Stomach smooth muscle (tissue), 2 donors: Measurements from ENCODE around the gene PTPRS.

Experiments
- H3K27ac ChIP-seq: one replicate; pipeline ENCODE4 v1.7.0; 2013; ENCODE audit warnings: mild to moderate bottlenecking, low read length, inconsistent platforms
- H3K27me3 ChIP-seq, 2 donors: one replicate each; pipeline ENCODE4 v1.7.0; 2013; ENCODE audit warnings: low read length in 2 of 2; ENCODE audit not compliant: insufficient read depth in 2 of 2, control insufficient read depth in 1 of 2
- H3K36me3 ChIP-seq, 2 donors: one replicate each; pipeline ENCODE4 v1.7.0; 2013; ENCODE audit warnings: low read length in 2 of 2; ENCODE audit not compliant: control insufficient read depth in 2 of 2, insufficient read depth in 2 of 2
- H3K4me1 ChIP-seq: one replicate; pipeline ENCODE4 v1.7.0; 2013; ENCODE audit warnings: low read length; ENCODE audit not compliant: control insufficient read depth, insufficient read depth
- H3K4me3 ChIP-seq, 2 donors: one replicate each; pipeline ENCODE4 v1.7.0; 2013; ENCODE audit warnings: low read length in 2 of 2
- H3K9ac ChIP-seq, 2 donors: one replicate each; pipeline ENCODE4 v1.7.0; 2013; ENCODE audit warnings: low read length in 2 of 2, mild to moderate bottlenecking in 1 of 2
- H3K9me3 ChIP-seq, 2 donors: one replicate each; pipeline ENCODE4 v1.7.0; 2013; ENCODE audit warnings: low read length in 2 of 2; ENCODE audit not compliant: control insufficient read depth in 2 of 2
- donor health status: healthy.
- donor health status: Pancreatic carcinoma.

PTPRS gene

DNA sequence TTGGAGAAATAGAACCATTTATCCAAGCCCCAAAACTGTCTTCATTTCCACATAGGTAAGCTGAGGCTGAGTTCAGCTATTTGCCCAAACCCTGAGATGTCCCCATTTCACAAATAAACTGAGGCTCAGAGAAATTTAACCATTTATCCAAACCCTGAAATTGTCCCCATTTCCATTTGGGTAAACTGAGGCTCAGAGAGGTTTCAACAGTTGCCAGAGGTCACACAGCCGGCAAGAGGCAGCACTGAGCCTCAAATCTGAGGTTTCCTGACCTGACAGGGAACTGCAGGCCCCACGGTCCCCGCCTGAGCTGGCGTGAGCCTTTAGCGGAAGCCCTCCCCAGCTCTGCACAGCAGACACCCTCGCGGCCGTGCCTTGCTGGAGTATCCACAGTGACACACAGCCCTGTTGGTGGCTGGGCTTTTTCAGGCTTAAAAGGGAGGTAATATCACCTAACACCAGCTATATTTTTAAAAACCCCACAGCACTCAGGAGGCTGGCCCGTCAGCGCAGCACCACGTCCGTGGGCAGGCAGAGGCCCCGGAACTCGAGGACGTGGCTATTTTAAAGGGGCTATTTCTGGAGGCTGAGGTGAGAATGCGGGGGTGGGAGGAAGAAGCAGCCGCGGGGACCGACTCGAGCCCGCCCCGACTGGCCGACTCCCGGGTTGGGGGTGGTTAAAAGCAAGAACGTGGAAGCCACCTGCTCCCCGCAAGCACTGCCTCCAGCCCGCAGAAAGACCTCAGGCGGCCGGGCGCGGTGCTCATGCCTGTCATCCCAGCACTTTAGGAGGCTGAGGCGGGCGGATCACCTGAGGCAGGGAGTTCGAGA is 18.5 kb downstream of the PTPRS start:
- H3K9me3 ChIP-seq, result peaks cover 4 to 9% of the 10 kb centered on the region in 2 donors
- H3K27ac ChIP-seq, result no peak overlapping the region
- peaks cover 5% of the 10 kb centered on the region for H3K4me1 ChIP-seq
- no peaks in the 10 kb centered on the region for H3K36me3 ChIP-seq
- H3K27me3 ChIP-seq, result peaks cover 8 to 10% of the 10 kb centered on the region in 2 donors
- H3K9ac ChIP-seq, result no peak overlapping the region
- no peak overlapping the region for H3K4me3 ChIP-seq

DNA sequence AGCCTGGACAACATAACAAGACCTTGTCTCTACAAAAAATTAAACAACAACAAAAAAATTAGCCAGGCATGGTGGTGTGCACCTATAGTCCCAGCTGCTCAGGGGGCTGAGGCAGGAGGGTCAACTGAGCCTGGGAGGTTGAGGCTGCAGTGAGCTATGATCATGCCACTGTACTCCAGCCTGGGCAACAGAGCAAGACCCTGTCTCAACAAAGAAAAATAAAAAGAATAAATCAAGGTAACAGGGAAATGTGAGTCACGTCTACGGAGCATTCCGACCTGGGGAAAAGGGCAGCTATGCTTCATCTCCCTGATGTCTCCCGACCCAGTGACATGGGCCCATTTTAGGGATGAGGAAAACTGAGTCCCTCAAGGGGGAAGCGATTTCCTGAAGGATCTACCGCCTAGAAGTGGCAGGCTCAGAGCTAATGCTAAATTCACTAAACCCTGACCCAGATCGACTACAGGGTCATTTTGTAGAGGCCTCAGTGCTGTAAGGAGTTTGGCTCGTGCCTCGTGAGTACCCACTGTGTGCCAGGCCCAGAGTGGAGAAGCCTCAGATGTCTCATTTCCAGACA is 19.5 kb downstream of the PTPRS start:
- H3K4me1 ChIP-seq, result peaks cover 5% of the 10 kb centered on the region
- peaks cover 4 to 9% of the 10 kb centered on the region in 2 donors for H3K9me3 ChIP-seq
- H3K36me3 ChIP-seq, result no peaks in the 10 kb centered on the region
- H3K4me3 ChIP-seq, result no peak overlapping the region
- peaks cover 8 to 10% of the 10 kb centered on the region in 2 donors for H3K27me3 ChIP-seq
- no peak overlapping the region for H3K9ac ChIP-seq
- H3K27ac ChIP-seq, result no peak overlapping the region

DNA sequence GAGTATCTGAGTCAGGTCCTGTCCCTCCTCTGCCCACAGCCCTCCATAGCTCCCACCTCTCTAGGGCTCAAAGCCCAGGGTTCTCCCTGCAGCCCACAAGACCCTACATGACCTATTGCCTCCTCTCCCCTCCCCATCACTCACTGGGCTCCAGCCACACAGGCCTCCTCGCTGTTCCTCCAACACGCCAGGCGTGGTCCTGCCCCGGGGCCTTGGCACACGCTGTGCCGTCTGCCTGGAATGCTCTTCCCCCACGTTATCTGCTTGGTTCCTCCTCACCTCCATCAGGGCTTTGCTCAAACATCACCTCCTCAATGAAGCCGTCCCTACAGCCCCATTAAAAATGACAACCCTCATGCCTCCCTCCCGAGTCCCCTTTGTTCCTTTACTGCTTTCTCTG is 21.1 kb downstream of the PTPRS start:
- H3K36me3 ChIP-seq, result no peaks in the 10 kb centered on the region
- no peak overlapping the region for H3K9ac ChIP-seq
- peaks cover 8 to 10% of the 10 kb centered on the region in 2 donors for H3K27me3 ChIP-seq
- peaks cover 0 to 3% of the 10 kb centered on the region in 2 donors for H3K9me3 ChIP-seq
- no peak overlapping the region for H3K27ac ChIP-seq
- H3K4me3 ChIP-seq, result no peak overlapping the region
- H3K4me1 ChIP-seq, result peaks cover 5% of the 10 kb centered on the region

DNA sequence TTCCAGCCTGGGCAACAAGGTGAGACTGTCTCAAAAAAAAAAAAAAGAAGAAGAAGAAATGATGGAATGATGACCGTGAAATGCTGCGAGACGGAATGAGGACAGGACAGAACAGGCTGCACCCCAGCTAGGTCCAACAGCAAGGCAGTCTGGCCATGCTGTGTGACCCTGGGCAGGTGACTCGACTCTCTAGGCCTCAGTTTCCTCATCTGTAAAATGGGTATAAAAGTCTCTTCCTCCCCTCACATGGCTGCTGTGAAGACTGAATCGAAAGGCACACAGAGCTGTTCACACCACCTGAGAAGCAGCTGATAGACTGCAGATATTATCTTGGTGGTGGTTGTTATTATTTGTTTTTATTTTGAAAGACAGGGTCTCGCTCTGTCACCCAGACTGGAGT is 22.3 kb downstream of the PTPRS start:
- no peaks in the 10 kb centered on the region for H3K9me3 ChIP-seq
- H3K4me3 ChIP-seq, result no peak overlapping the region
- peaks cover 5% of the 10 kb centered on the region for H3K4me1 ChIP-seq
- no peak overlapping the region for H3K9ac ChIP-seq
- H3K36me3 ChIP-seq, result no peaks in the 10 kb centered on the region
- no peak overlapping the region for H3K27ac ChIP-seq
- peaks cover 8 to 10% of the 10 kb centered on the region in 2 donors for H3K27me3 ChIP-seq

- no peaks in the 10 kb centered on the region for H3K9me3 ChIP-seq
- H3K36me3 ChIP-seq, result no peaks in the 10 kb centered on the region
These were observed 23.3 kb downstream of the PTPRS start for GRCh38 chr19:5317321-5317720.

GRCh38 chr19:5316138-5316537 is 24.5 kb downstream of the PTPRS start:
- H3K27me3 ChIP-seq, result peaks cover 0 to under 1% of the 10 kb centered on the region in 2 donors
- H3K36me3 ChIP-seq, result no peaks in the 10 kb centered on the region
- H3K9me3 ChIP-seq, result no peaks in the 10 kb centered on the region
- no peaks in the 10 kb centered on the region for H3K4me1 ChIP-seq
- no peak overlapping the region for H3K27ac ChIP-seq
- H3K9ac ChIP-seq, result no peak overlapping the region
- no peak overlapping the region for H3K4me3 ChIP-seq

More at GRCh38 chr19:5317321-5317720, 23.3 kb downstream of the PTPRS start:
- Histone ChIP-seq H3K4me3 (no peak overlapping the region), H3K4me1 (peaks cover 3% of the 10 kb centered on the region), H3K27ac (no peak overlapping the region), H3K9ac (no peak overlapping the region), H3K27me3 (peaks cover 8 to 9% of the 10 kb centered on the region in 2 donors)

DNA sequence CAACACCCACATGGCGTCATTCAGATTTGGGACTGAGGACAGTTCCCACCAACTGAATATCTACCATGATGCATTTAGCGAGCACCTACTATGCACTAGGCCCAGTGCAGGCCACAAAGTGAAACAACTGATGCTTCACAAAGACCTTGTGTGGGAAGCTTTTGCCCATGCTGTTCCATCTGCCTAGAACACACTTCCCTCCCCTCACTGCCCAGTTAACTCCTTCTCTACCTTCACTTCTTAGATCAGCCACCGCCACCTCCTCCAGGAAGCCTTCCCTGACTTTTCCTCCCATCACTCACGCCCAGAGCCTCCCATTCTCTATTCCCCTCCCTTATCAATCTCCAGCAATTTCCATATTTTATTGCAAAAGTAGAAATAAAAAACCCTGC is 25.7 kb downstream of the PTPRS start:
- Histone ChIP-seq H3K4me1 (no peaks in the 10 kb centered on the region), H3K9ac (no peak overlapping the region), H3K4me3 (no peak overlapping the region), H3K36me3 (no peaks in the 10 kb centered on the region), H3K27ac (no peak overlapping the region), H3K27me3 (no peaks in the 10 kb centered on the region), H3K9me3 (no peaks in the 10 kb centered on the region)

- Histone ChIP-seq H3K4me1 (peaks cover 2% of the 10 kb centered on the region), H3K9ac (no peak overlapping the region), H3K9me3 (no peaks in the 10 kb centered on the region), H3K27me3 (no peaks in the 10 kb centered on the region), H3K4me3 (no peak overlapping the region), H3K27ac (no peak overlapping the region), H3K36me3 (no peaks in the 10 kb centered on the region)
These were observed 26.4 kb downstream of the PTPRS start for GRCh38 chr19:5314012-5314906.

DNA sequence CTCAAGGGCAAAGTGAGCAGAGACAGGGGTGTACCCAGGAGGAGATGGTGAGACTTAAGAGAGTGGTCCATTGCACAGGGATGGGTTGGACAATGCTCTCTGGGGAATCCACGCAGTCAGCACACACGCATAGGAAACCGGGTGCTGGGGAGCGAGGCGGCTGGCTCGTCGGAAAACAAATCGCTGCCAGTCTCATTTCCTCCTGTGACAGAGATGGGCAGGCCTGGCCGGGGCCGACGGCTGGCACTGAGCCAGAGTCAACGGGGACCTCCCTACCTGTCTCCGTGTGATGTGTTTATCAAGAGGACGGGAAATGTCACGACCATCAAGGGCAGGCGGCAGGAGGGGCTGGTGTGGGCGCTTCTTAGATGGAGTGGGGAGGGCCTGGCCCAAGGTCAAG is 27.3 kb downstream of the PTPRS start:
- Histone ChIP-seq H3K9ac (no peak overlapping the region), H3K36me3 (no peaks in the 10 kb centered on the region), H3K27ac (no peak overlapping the region), H3K9me3 (no peaks in the 10 kb centered on the region), H3K4me3 (no peak overlapping the region), H3K4me1 (peaks cover 8% of the 10 kb centered on the region), H3K27me3 (no peaks in the 10 kb centered on the region)

- Histone ChIP-seq H3K36me3 (no peaks in the 10 kb centered on the region), H3K4me1 (peaks cover 12% of the 10 kb centered on the region), H3K27me3 (no peaks in the 10 kb centered on the region), H3K9ac (no peak overlapping the region), H3K9me3 (no peaks in the 10 kb centered on the region), H3K27ac (no peak overlapping the region), H3K4me3 (no peak overlapping the region)
These were observed 28.6 kb downstream of the PTPRS start for GRCh38 chr19:5312058-5312457.
